Upper lobe of right lung (tissue), 1 donor: ENCODE measurements around the gene GRM5. TPM values are rescaled to one million over a fixed set of nuclear protein-coding genes. Genes with fewer than 3 reads are reported as not detected.

Experiments used
- ATAC-seq: fragments of 200-7000 bp; cut with Tn5 transposase; one replicate; pipeline ENCODE4 v1.9.1; 2020; ENCODE audit warnings: mild to moderate bottlenecking, moderate library complexity
- DNase-seq: peaks from one replicate; pipeline ENCODE4 v3.0.0-alpha.2; 2020
- H3K27ac ChIP-seq: fragments of 200-600 bp; one replicate; pipeline ENCODE4 v1.8.0; 2022
- H3K27me3 ChIP-seq: fragments of 200-600 bp; one replicate; pipeline ENCODE4 v1.8.0; 2022; ENCODE audit warnings: mild to moderate bottlenecking
- H3K36me3 ChIP-seq: fragments of 200-600 bp; one replicate; pipeline ENCODE4 v1.8.0; 2022
- H3K4me1 ChIP-seq: fragments of 200-600 bp; one replicate; pipeline ENCODE4 v1.8.0; 2022
- H3K4me3 ChIP-seq: fragments of 200-600 bp; one replicate; pipeline ENCODE4 v1.8.0; 2022; ENCODE audit warnings: mild to moderate bottlenecking
- H3K9me3 ChIP-seq: fragments of 200-600 bp; one replicate; pipeline ENCODE4 v1.8.0; 2022
- CTCF ChIP-seq: fragments of 200-600 bp; IDR thresholded peaks from one replicate; pipeline ENCODE4 v1.8.0; 2022; ENCODE audit warnings: antibody characterized with exemption
- intact Hi-C: fragments of 100-400 bp; cut with DNase I; formaldehyde crosslinking; loops from one replicate; pipeline ENCODE4 v1.11.0; 2022
- total RNA-seq: library from RNA; stranded (reverse); fragmentation: NEBNext Ultra II Directional; extraction: Animal tissue kit (Norgen Biotek cat#: 25700); gene quantifications from one replicate; pipeline ENCODE4 v1.2.1, GENCODE V29; 2021
- donor health status: DM: no; HTN: yes; CAD: no; lungs with severe emphysema.

GRM5 gene
- total RNA-seq, 1 donor from 2014 or later: 0.06 TPM

- ATAC-seq (no peak), DNase-seq (no peak)
- Histone ChIP-seq H3K36me3 (no peaks in the 10 kb centered on the region), H3K4me1 (no peaks in the 10 kb centered on the region), H3K27ac (no peak overlapping the region), H3K27me3 (no peaks in the 10 kb centered on the region), H3K9me3 (no peaks in the 10 kb centered on the region), H3K4me3 (no peak overlapping the region)
- intact Hi-C loops: no loop called here
- no peak for TF ChIP-seq CTCF
Measured at GRCh38 chr11:88594274-88594950, 471.4 kb downstream of the GRM5 start.

- Histone ChIP-seq H3K36me3 (no peaks in the 10 kb centered on the region), H3K27ac (no peak overlapping the region), H3K4me3 (no peak overlapping the region), H3K27me3 (no peaks in the 10 kb centered on the region), H3K4me1 (no peaks in the 10 kb centered on the region), H3K9me3 (no peaks in the 10 kb centered on the region)
- DNase-seq: no peak
- TF ChIP-seq CTCF: no peak
- ATAC-seq: no peak
- intact Hi-C loops: no loop called here
Measured at GRCh38 chr11:88590361-88590760, 475.4 kb downstream of the GRM5 start.

GRCh38 chr11:88583251-88583650, 482.5 kb downstream of the GRM5 start:
- Histone ChIP-seq H3K4me3 (no peak overlapping the region), H3K27me3 (peaks cover 6% of the 10 kb centered on the region), H3K27ac (no peak overlapping the region), H3K36me3 (no peaks in the 10 kb centered on the region), H3K9me3 (no peaks in the 10 kb centered on the region), H3K4me1 (no peaks in the 10 kb centered on the region)
- intact Hi-C loops: no loop called here
- ATAC-seq (no peak), DNase-seq (no peak)
- no peak for TF ChIP-seq CTCF

- H3K27me3 ChIP-seq: peaks cover 6% of the 10 kb centered on the region
- no peaks in the 10 kb centered on the region for H3K36me3 ChIP-seq
- no peaks in the 10 kb centered on the region for H3K9me3 ChIP-seq
- no peak for TF ChIP-seq CTCF
- no peak overlapping the region for H3K27ac ChIP-seq
- ATAC-seq: no peak
- H3K4me3 ChIP-seq: no peak overlapping the region
- DNase-seq: no peak
- no peaks in the 10 kb centered on the region for H3K4me1 ChIP-seq
- intact Hi-C loops: no loop called here
Measured at GRCh38 chr11:88579466-88579865, 486.3 kb downstream of the GRM5 start.

- no peak overlapping the region for H3K4me3 ChIP-seq
- H3K4me1 ChIP-seq: no peaks in the 10 kb centered on the region
- no peaks in the 10 kb centered on the region for H3K36me3 ChIP-seq
- intact Hi-C loops: no loop called here
- H3K27ac ChIP-seq: no peak overlapping the region
- peaks cover 1% of the 10 kb centered on the region for H3K27me3 ChIP-seq
- ATAC-seq (no peak), DNase-seq (no peak)
- no peak for TF ChIP-seq CTCF
- H3K9me3 ChIP-seq: no peaks in the 10 kb centered on the region
Measured at GRCh38 chr11:88576741-88577140, 489.0 kb downstream of the GRM5 start.

- no peaks in the 10 kb centered on the region for H3K36me3 ChIP-seq
- DNase-seq (no peak), ATAC-seq (no peak)
- no peaks in the 10 kb centered on the region for H3K9me3 ChIP-seq
- no peaks in the 10 kb centered on the region for H3K27me3 ChIP-seq
- H3K4me1 ChIP-seq: no peaks in the 10 kb centered on the region
- H3K27ac ChIP-seq: no peak overlapping the region
- no peak overlapping the region for H3K4me3 ChIP-seq
- intact Hi-C loops: no loop called here
- TF ChIP-seq CTCF: no peak
Measured at GRCh38 chr11:88575916-88576315, 489.9 kb downstream of the GRM5 start.
